A673 (cell line): ENCODE measurements around the gene SFMBT2. TPM values are rescaled to one million over a fixed set of nuclear protein-coding genes. Genes with fewer than 3 reads are reported as not detected.

Experiments used
- BruUV-seq: library from RNA; stranded (reverse); fragments of 400-500 nt; replicated peaks from 2 replicates; lab custom pipeline; 2021; lab: Mats Ljungman, UMichigan
- CTCF ChIA-PET: fragments of 300-600 bp; sonication (Branson Sonifier 250); formaldehyde crosslinking; loops from one replicate; lab custom pipeline; 2022; ENCODE audit warnings: antibody characterized with exemption; lab: Charles Lee
- POLR2A ChIA-PET: fragments of 300-600 bp; sonication (Branson Sonifier 250); formaldehyde crosslinking; loops from one replicate; lab custom pipeline; 2022; ENCODE audit warnings: antibody characterized with exemption; ENCODE audit not compliant: low non-redundant PET; lab: Charles Lee
- DNase-seq: peaks from one replicate; pipeline ENCODE4 v3.0.0-alpha.2; 2015; ENCODE audit warnings: low spot score
- H3K27ac ChIP-seq: fragments of 200-600 bp; sonication (generic); 2 replicates; pipeline ENCODE4 v1.5.1; 2016; ENCODE audit warnings: mixed run types, low read depth, mild to moderate bottlenecking, mixed read lengths, antibody characterized with exemption, low read length; ENCODE audit not compliant: poor library complexity, severe bottlenecking
- H3K27me3 ChIP-seq: fragments of 200-600 bp; sonication (generic); replicated peaks from 2 replicates; pipeline ENCODE4 v1.6.1; 2017; ENCODE audit warnings: mixed run types, low read depth, mild to moderate bottlenecking, mixed read lengths, antibody characterized with exemption, low read length; ENCODE audit not compliant: insufficient read depth, poor library complexity
- H3K36me3 ChIP-seq: fragments of 200-600 bp; sonication (generic); 2 replicates; pipeline ENCODE4 v1.6.1; 2016; ENCODE audit warnings: mixed run types, mild to moderate bottlenecking, mixed read lengths, antibody characterized with exemption, low read length; ENCODE audit not compliant: insufficient read depth, poor library complexity, severe bottlenecking
- H3K4me1 ChIP-seq: fragments of 200-600 bp; sonication (generic); 2 replicates; pipeline ENCODE4 v1.6.1; 2017; ENCODE audit warnings: mixed run types, mild to moderate bottlenecking, mixed read lengths, antibody characterized with exemption, low read length; ENCODE audit not compliant: insufficient read depth, poor library complexity, severe bottlenecking
- H3K4me3 ChIP-seq: fragments of 200-600 bp; sonication (generic); 2 replicates; pipeline ENCODE4 v1.5.1; 2016; ENCODE audit warnings: low read depth, mixed run types, mild to moderate bottlenecking, mixed read lengths, low read length; ENCODE audit not compliant: poor library complexity, severe bottlenecking
- H3K9me3 ChIP-seq: fragments of 200-600 bp; sonication (generic); 2 replicates; pipeline ENCODE4 v1.6.1; 2016; ENCODE audit warnings: mixed run types, low read depth, mild to moderate bottlenecking, mixed read lengths, antibody characterized with exemption, low read length; ENCODE audit not compliant: poor library complexity, severe bottlenecking
- CTCF ChIP-seq: fragments of 300-800, 200-600 bp; sonication (generic); conservative IDR thresholded peaks from 2 replicates; pipeline ENCODE4 v1.5.1; 2017; ENCODE audit warnings: low read depth, mild to moderate bottlenecking, antibody characterized with exemption, low read length, moderate library complexity, mixed read lengths
- EZH2 ChIP-seq: fragments of 200-600 bp; sonication (generic); IDR thresholded peaks from 2 replicates; pipeline ENCODE4 v1.6.1; 2017; ENCODE audit warnings: borderline replicate concordance, low read depth, mild to moderate bottlenecking, mixed read lengths, antibody characterized with exemption, low read length; ENCODE audit not compliant: poor library complexity, severe bottlenecking
- intact Hi-C: fragments of 100-400 bp; cut with micrococcal nuclease; formaldehyde crosslinking; loops from one replicate; pipeline ENCODE4 v1.10.0; 2022; ENCODE audit not compliant: unreplicated experiment
- total RNA-seq: library from RNA; stranded (reverse); gene quantifications from 2 replicates; pipeline ENCODE4 v1.2.3, GENCODE V29; 2021

SFMBT2 gene
- total RNA-seq, 1 experiment from 2014 or later, result 8.2 TPM

DNA sequence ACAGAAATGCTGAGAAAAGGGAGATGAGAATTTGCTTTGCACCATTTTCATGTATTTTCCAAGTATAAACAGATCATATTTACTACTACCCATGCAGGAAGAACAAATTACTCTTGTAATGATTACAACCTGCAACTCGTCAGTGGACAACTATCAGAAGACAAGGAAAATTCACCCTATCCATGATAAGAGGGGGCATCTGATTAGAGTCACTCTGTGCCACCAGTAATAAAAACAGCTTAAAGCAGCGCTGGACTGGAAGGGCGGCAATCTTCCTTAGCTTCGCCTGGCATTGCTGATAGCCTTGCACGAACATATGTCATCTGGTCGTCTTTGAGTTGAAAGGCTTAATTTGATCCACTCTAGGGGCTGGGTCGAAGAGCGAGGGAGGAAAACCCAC, 162.7 kb downstream of the SFMBT2 start:
- DNase-seq, result no peak
- no peak overlapping the region for H3K4me3 ChIP-seq
- TF ChIP-seq EZH2 (no peak), CTCF (no peak)
- CTCF ChIA-PET, result no interaction called here
- peaks cover 24% of the 10 kb centered on the region for H3K27me3 ChIP-seq
- intact Hi-C loops, result no loop called here
- H3K4me1 ChIP-seq, result no peaks in the 10 kb centered on the region
- H3K27ac ChIP-seq, result no peak overlapping the region
- H3K9me3 ChIP-seq, result no peaks in the 10 kb centered on the region
- no TSS peak for BruUV-seq
- H3K36me3 ChIP-seq, result no peaks in the 10 kb centered on the region
- POLR2A ChIA-PET, result no interaction called here

GRCh38 chr10:7245505-7245904, 165.3 kb downstream of the SFMBT2 start:
- BruUV-seq, result no TSS peak
- Histone ChIP-seq H3K27ac (no peak overlapping the region), H3K27me3 (peaks cover 27% of the 10 kb centered on the region), H3K4me1 (no peaks in the 10 kb centered on the region), H3K9me3 (no peaks in the 10 kb centered on the region), H3K4me3 (no peak overlapping the region), H3K36me3 (no peaks in the 10 kb centered on the region)
- no peak for DNase-seq
- ChIA-PET POLR2A (no interaction called here), CTCF (no interaction called here)
- intact Hi-C loops, result no loop called here
- TF ChIP-seq EZH2 (no peak), CTCF (no peak)

- H3K4me1 ChIP-seq, result no peaks in the 10 kb centered on the region
- no peak overlapping the region for H3K27ac ChIP-seq
- no peaks in the 10 kb centered on the region for H3K9me3 ChIP-seq
- ChIA-PET POLR2A (no interaction called here), CTCF (interaction anchor here (0.6 kb wide), 1 partner anchor 66 kb away, joined by 4 read pairs; no protein-coding TSS in a partner anchor)
- BruUV-seq, result no TSS peak
- TF ChIP-seq CTCF, result no peak
- TF ChIP-seq EZH2, result no peak
- no peak overlapping the region for H3K4me3 ChIP-seq
- H3K36me3 ChIP-seq, result no peaks in the 10 kb centered on the region
- peaks cover 16% of the 10 kb centered on the region for H3K27me3 ChIP-seq
- intact Hi-C loops, result no loop called here
- DNase-seq, result no peak
These were observed 167.0 kb downstream of the SFMBT2 start for GRCh38 chr10:7243873-7244272.
